K562 (cell line): ENCODE data around the gene ANTKMT. TPM values are rescaled to one million over a fixed set of nuclear protein-coding genes. Genes with fewer than 3 reads are reported as not detected.

ENCODE experiments used
- ELF1 ChIP-seq: fragments of 200-800 bp; sonication (Bioruptor generic); IDR thresholded peaks from 2 replicates; pipeline ENCODE4 v1.6.1; 2016; ENCODE audit warnings: missing genetic modification characterization, missing compliant biosample characterization
- ESRRB ChIP-seq: fragments of 250-450 bp; sonication (Bioruptor Pico); IDR thresholded peaks from 2 replicates; pipeline ENCODE4 v1.5.0; 2020; ENCODE audit warnings: mild to moderate bottlenecking, moderate library complexity, borderline replicate concordance
- ETS1 ChIP-seq: conservative IDR thresholded peaks from 2 replicates; pipeline ENCODE4 v1.6.1; 2011; ENCODE audit warnings: low read depth, mild to moderate bottlenecking, low read length; ENCODE audit not compliant: control insufficient read depth
- HIVEP1 ChIP-seq: fragments of 250-450 bp; sonication (Bioruptor Pico); IDR thresholded peaks from 2 replicates; pipeline ENCODE4 v1.4.0; 2020; ENCODE audit warnings: mild to moderate bottlenecking
- HNRNPH1 ChIP-seq: fragments of 200-400 bp; formaldehyde crosslinking; optimal IDR thresholded peaks from 2 replicates; pipeline ENCODE3; 2017; ENCODE audit warnings: low read depth, mild to moderate bottlenecking, low read length, moderate library complexity
- KHSRP ChIP-seq: fragments of 450-650 bp; IDR thresholded peaks from 2 replicates; pipeline ENCODE4 v1.6.1; 2017
- NR0B1 ChIP-seq: fragments of 450-650 bp; IDR thresholded peaks from one replicate; pipeline ENCODE4 v1.6.1; 2018; ENCODE audit warnings: mild to moderate bottlenecking, moderate library complexity; ENCODE audit not compliant: partially characterized antibody
- RBFOX2 ChIP-seq: fragments of 200-400 bp; formaldehyde crosslinking; IDR thresholded peaks from 2 replicates; pipeline ENCODE4 v1.6.1; 2017; ENCODE audit warnings: low read depth, mild to moderate bottlenecking, low read length, moderate library complexity
- RCOR1 ChIP-seq, 2 experiments: IDR thresholded peaks; 2 replicates each; pipeline ENCODE4 v1.6.1; 2012; ENCODE audit warnings: low read depth in 2 of 2, low read length in 2 of 2, borderline replicate concordance in 1 of 2, improper control_type of control experiment in 1 of 2
- RUNX1 ChIP-seq: sonication (generic); IDR thresholded peaks from 2 replicates; pipeline ENCODE4 v1.6.1; 2016; ENCODE audit warnings: antibody characterized with exemption, low read depth
- SMARCC2 ChIP-seq: fragments of 450-650 bp; IDR thresholded peaks from 2 replicates; pipeline ENCODE4 v1.6.1; 2017; ENCODE audit warnings: antibody characterized with exemption, moderate library complexity, mild to moderate bottlenecking, low read depth
- TARDBP ChIP-seq: fragments of 450-650 bp; IDR thresholded peaks from 2 replicates; pipeline ENCODE4 v1.6.1; 2016
- TCF3 ChIP-seq: sonication (generic); formaldehyde crosslinking; IDR thresholded peaks from 2 replicates; pipeline ENCODE4 v1.4.0; 2020; ENCODE audit warnings: mild to moderate bottlenecking, missing genetic modification reagents
- U2AF2 ChIP-seq: fragments of 200-400 bp; formaldehyde crosslinking; optimal IDR thresholded peaks from 2 replicates; pipeline ENCODE3; 2017; ENCODE audit warnings: low read depth, mild to moderate bottlenecking, low read length
- ZBTB11 ChIP-seq, 3 experiments: fragments of 200-800 bp in 1 of 3; fragments of 250-450 bp in 1 of 3; fragments of 450-650 bp in 1 of 3; sonication (Bioruptor Pico) in 1 of 3; sonication (Bioruptor generic) in 1 of 3; formaldehyde crosslinking in 1 of 3; IDR thresholded peaks; 2 replicates each; pipeline versions ENCODE4 v1.6.1 to v1.8.0; 2016 to 2022; ENCODE audit warnings: mild to moderate bottlenecking in 2 of 3, missing genetic modification characterization in 2 of 3, missing compliant biosample characterization in 1 of 3, moderate library complexity in 1 of 3
- ZC3H4 ChIP-seq: sonication (generic); formaldehyde crosslinking; IDR thresholded peaks from 2 replicates; pipeline ENCODE4 v1.9.0; 2021; ENCODE audit warnings: missing genetic modification reagents, borderline replicate concordance
- ZNF586 ChIP-seq: fragments of 450-650 bp; formaldehyde crosslinking; conservative IDR thresholded peaks from 2 replicates; pipeline ENCODE4 v1.4.0; 2020; ENCODE audit warnings: mild to moderate bottlenecking, moderate library complexity
- polyA plus RNA-seq, 8 experiments: library from polyadenylated mRNA; depleted of rRNA in 4 of 8; stranded (reverse) in 5 of 8; unstranded in 3 of 8; fragments of >200 nt; fragmentation: Nextera tagmentation in 2 of 8; fragmentation: Illumina TruSeq in 1 of 8; extraction: Ambion mirVana in 2 of 8; extraction: Trizol in 1 of 8; gene quantifications; 2 replicates each; pipeline versions ENCODE4 v1.2.1 to v1.2.3, GENCODE V29; 2011 to 2014; ENCODE audit warnings: inconsistent platforms in 1 of 8, missing spikeins in 1 of 8
- total RNA-seq, 7 experiments: library from RNA; depleted of rRNA in 6 of 7; stranded (reverse); fragments of >200 nt in 6 of 7; fragmentation: Illumina TruSeq in 2 of 7; extraction: Trizol in 2 of 7; gene quantifications; 2 replicates each; pipeline versions ENCODE4 v1.2.1 to v1.2.3, GENCODE V29; 2011 to 2021; ENCODE audit warnings: low replicate concordance in 1 of 7

The ANTKMT gene
- total and polyA plus RNA-seq, 9 of the 15 experiments (the other 6 are each of a cell fraction or from before 2014, with no cell fraction given): 0.58 to 217 (median 19.1) TPM

- TF ChIP-seq RCOR1 (IDR thresholded peaks at IDR 0.05; ENCODE audit: borderline replicate concordance in 1 of 2, low read depth in 2 of 2, low read length in 2 of 2): no peak
- no peak for TF ChIP-seq ETS1
- TF ChIP-seq ZC3H4: no peak
- no peak for TF ChIP-seq U2AF2
- TF ChIP-seq HNRNPH1: no peak
- peak; percentile 17; the same call in 1 of the 2 replicates for TF ChIP-seq HIVEP1 (CRISPR knock-in tag)
- no peak for TF ChIP-seq RUNX1
- no peak for TF ChIP-seq ELF1
- TF ChIP-seq ZNF586 (CRISPR knock-in tag): no peak
- no peak for TF ChIP-seq NR0B1
- no peak for TF ChIP-seq TARDBP
- TF ChIP-seq KHSRP: no peak
- TF ChIP-seq TCF3 (CRISPR knock-in tag): no peak
- no peak for TF ChIP-seq SMARCC2
- TF ChIP-seq RBFOX2: peak; percentile 76
- TF ChIP-seq ZBTB11 (CRISPR knock-in tag; IDR thresholded peaks at IDR 0.05): no peak
- TF ChIP-seq ESRRB (CRISPR knock-in tag): no peak
Observed at GRCh38 chr16:683396-684070, 37.4 kb upstream of the ANTKMT start (continued).
